Body of pancreas (tissue), 4 donors: ENCODE measurements around the gene THEM5. TPM values are rescaled to one million over a fixed set of nuclear protein-coding genes. Genes with fewer than 3 reads are reported as not detected.

Experiments
- ATAC-seq: fragments of 150-250 bp; one replicate; pipeline ENCODE4 v1.9.1; 2016
- DNase-seq, 4 donors: peaks; one replicate each; pipeline ENCODE4 v3.0.0-alpha.2; 2019
- H3K27ac ChIP-seq, 4 donors: fragments of 200-600 bp; sonication (generic); 1 replicate in 3 of 4; 2 replicates in 1 of 4; pipeline versions ENCODE4 v1.5.1 to v1.6.1; 2016 to 2019; ENCODE audit warnings: mild to moderate bottlenecking in 1 of 4, mixed read lengths in 1 of 4, moderate library complexity in 1 of 4
- H3K27me3 ChIP-seq, 2 donors: fragments of 200-600 bp; sonication (generic); one replicate each; pipeline ENCODE4 v1.6.0; 2016; ENCODE audit warnings: mild to moderate bottlenecking in 1 of 2
- H3K36me3 ChIP-seq, 2 donors: fragments of 200-600 bp; sonication (generic); replicated peaks in 1 of 2; 2 replicates each; pipeline ENCODE4 v1.5.1; 2016; ENCODE audit warnings: low read depth in 2 of 2; ENCODE audit not compliant: insufficient read depth in 1 of 2
- H3K4me1 ChIP-seq: fragments of 200-600 bp; sonication (generic); one replicate; pipeline ENCODE4 v1.6.0; 2016
- H3K4me3 ChIP-seq, 2 donors: fragments of 200-600 bp; sonication (generic); 1 replicate in 1 of 2; 2 replicates in 1 of 2; pipeline ENCODE4 v1.5.1; 2016 to 2019
- H3K9me3 ChIP-seq, 3 donors: fragments of 200-600 bp; sonication (generic); 1 replicate in 2 of 3; 2 replicates in 1 of 3; pipeline ENCODE4 v1.5.1; 2016
- POLR2A ChIP-seq, 3 donors: fragments of 450-650 bp; IDR thresholded peaks; one replicate each; pipeline ENCODE4 v1.6.1; 2016; ENCODE audit warnings: antibody characterized with exemption in 3 of 3, mild to moderate bottlenecking in 2 of 3
- WGBS, 2 donors: methylation state at CpG; one replicate each; pipeline ENCODE4 v1.1.5; 2017; 5-methylcytosine and 5-hydroxymethylcytosine counted together
- intact Hi-C: fragments of 100-400 bp; cut with DNase I; formaldehyde crosslinking; loops from one replicate; pipeline ENCODE4 v1.15.1; 2023
- total RNA-seq, 2 donors: library from RNA; depleted of rRNA; stranded (reverse); fragments of >200 nt; gene quantifications; one replicate each; pipeline ENCODE4 v1.1.0, GENCODE V29; 2016
- TF ChIP-seq, protein P1 (sequence below), 7 experiments: fragments of 450-650 bp in 4 of 7; fragments of 200-600 bp in 3 of 7; sonication (generic) in 3 of 7; IDR thresholded peaks; one replicate each; pipeline ENCODE4 v1.5.1; 2016 to 2019; ENCODE audit warnings: antibody characterized with exemption in 7 of 7

THEM5 gene
- total RNA-seq, 2 donors from 2014 or later = not detected

DNA sequence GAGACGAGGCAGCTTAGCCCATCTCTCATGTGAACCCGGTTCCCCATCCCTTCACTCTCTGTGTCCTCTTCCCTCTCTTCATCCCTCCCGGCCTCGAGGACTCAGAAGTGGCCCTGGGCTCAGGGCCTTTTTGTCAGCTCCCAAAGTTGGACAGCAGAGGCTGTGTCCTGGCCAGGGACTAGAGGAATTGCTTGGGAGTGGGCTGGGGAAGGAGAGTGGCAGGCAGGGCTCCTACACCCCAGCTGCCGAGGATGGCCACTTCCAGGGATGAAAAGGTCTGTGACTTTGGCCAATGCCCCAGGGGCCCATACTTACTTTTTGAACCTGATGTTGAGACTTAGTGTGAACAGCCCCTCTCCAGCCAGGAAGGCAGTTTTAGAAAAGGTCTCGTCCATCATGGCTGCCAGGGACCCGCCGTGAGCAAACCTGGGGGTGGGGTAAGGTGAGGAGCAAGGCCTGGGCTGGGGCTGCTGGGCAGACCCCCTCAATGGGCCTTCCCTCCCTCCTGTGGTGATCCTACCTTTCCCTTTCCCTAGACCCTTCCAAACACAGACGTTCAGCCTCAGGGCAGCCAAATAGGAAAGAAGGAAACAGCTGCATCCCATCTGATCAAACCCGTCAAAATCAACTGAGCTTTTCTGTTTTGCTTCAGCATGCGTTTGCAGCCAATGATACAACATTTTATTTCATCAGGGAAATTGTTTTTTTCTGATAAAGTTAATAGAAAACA is 5.5 kb downstream of the THEM5 start:
- Histone ChIP-seq H3K27me3 (no peaks in the 10 kb centered on the region), H3K27ac (no peak overlapping the region), H3K4me3 (no peak overlapping the region), H3K36me3 (no peaks in the 10 kb centered on the region), H3K4me1 (peaks cover 8% of the 10 kb centered on the region), H3K9me3 (no peaks in the 10 kb centered on the region)
- WGBS, 2 donors = 66 to 70% methylated on average over 9 to 11 of the region's 11 CpGs
- intact Hi-C loops = no loop called here
- DNase-seq (no peak), ATAC-seq (no peak)
- no peak for TF ChIP-seq POLR2A (IDR thresholded peaks at IDR 0.05)
- TF ChIP-seq, protein P1, sequence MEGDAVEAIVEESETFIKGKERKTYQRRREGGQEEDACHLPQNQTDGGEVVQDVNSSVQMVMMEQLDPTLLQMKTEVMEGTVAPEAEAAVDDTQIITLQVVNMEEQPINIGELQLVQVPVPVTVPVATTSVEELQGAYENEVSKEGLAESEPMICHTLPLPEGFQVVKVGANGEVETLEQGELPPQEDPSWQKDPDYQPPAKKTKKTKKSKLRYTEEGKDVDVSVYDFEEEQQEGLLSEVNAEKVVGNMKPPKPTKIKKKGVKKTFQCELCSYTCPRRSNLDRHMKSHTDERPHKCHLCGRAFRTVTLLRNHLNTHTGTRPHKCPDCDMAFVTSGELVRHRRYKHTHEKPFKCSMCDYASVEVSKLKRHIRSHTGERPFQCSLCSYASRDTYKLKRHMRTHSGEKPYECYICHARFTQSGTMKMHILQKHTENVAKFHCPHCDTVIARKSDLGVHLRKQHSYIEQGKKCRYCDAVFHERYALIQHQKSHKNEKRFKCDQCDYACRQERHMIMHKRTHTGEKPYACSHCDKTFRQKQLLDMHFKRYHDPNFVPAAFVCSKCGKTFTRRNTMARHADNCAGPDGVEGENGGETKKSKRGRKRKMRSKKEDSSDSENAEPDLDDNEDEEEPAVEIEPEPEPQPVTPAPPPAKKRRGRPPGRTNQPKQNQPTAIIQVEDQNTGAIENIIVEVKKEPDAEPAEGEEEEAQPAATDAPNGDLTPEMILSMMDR (IDR thresholded peaks at IDR 0.05) = no peak

DNA sequence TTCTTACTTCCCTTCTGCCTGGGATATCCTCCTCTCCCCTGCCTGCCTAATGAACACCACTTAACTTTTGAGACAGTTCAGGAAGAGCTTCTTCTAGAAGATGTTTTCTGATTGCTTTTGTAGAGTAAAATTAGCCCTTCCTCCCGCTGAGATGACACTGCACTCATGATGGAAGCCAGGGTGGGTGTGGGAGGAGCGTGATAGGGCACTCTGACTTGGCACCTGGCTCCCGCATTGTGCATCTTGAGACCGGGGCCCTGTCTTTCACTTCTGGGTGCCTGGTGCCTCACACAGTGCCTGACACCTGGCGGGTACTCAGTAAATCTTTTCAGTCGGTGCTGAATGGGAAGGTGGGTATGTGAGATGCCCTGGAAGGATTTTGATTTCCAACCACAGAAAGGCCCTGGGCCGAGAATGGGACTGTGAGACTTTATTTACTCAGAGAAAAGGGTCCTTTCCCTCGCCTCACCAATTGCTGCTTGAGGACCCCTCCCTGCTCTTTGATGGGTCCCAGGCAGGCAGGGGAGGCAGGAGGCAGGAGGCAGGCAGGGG is 6.8 kb downstream of the THEM5 start:
- intact Hi-C loops = no loop called here
- H3K9me3 ChIP-seq = no peaks in the 10 kb centered on the region
- DNase-seq (no peak), ATAC-seq (no peak)
- WGBS, 2 donors = 84 to 88% methylated on average over 8 of the region's 8 CpGs
- H3K27ac ChIP-seq = no peak overlapping the region
- H3K36me3 ChIP-seq = no peaks in the 10 kb centered on the region
- TF ChIP-seq, protein P1 (IDR thresholded peaks at IDR 0.05) = no peak
- TF ChIP-seq POLR2A (IDR thresholded peaks at IDR 0.05) = no peak
- H3K4me3 ChIP-seq = no peak overlapping the region
- peaks cover 8% of the 10 kb centered on the region for H3K4me1 ChIP-seq
- H3K27me3 ChIP-seq = no peaks in the 10 kb centered on the region

DNA sequence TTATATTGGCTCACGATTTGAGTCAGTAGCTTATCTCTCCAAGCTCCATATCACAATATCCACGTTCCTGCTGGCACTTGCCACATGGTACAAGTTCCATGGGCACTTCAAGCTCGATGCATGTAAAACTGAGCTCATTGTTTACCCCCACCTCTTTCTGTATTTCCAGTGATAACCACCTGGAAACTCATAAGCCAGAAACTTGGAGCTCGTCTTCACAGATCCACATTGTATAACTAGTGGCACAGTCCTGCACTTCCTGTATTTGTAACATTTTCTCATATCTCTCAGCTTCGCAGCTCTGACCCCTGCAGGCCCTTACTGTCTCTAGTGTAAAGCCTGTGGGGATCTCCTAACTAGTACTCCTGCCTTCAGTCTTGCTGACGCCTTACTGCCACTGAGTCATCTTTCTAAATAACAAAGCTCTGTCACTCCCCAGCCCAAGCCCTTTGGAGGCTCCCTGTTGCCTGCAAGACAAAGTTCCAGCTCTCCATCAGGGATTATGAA is 7.4 kb downstream of the THEM5 start:
- ATAC-seq (peak; percentile 59), DNase-seq (peak in 1 of 4 donors; percentile 45)
- 13 to 19% methylated on average over 6 of the region's 6 CpGs for WGBS, 2 donors
- no peaks in the 10 kb centered on the region for H3K9me3 ChIP-seq
- TF ChIP-seq, protein P1 (IDR thresholded peaks at IDR 0.05) = peak in 4 of 7 experiments; percentile 5 to 15 (median 12)
- TF ChIP-seq POLR2A (IDR thresholded peaks at IDR 0.05) = no peak
- H3K27ac ChIP-seq = peak overlapping the region in 2 of 4 donors; percentile 5 to 16
- no peaks in the 10 kb centered on the region for H3K27me3 ChIP-seq
- H3K36me3 ChIP-seq = no peaks in the 10 kb centered on the region
- no peak overlapping the region for H3K4me3 ChIP-seq
- intact Hi-C loops = no loop called here
- H3K4me1 ChIP-seq = peaks cover 10% of the 10 kb centered on the region

DNA sequence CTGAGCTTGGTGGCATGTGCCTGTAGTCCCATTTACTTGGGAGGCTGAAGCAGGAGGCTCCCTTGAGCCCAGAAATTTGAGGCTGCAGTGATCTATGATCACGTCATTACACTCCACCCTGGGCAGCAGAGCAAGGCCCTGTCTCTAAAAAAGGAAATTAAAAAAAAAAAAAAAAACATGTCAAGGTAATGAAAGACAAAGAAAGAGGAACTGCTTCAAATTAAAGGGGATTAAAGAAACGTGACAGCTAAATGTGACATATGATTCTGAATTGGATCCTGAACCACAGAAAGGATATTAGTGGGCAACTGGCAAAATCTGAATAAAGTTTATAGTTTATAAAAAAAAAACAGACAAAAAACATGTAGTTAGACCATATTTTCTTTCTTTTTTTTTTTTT is 10.1 kb downstream of the THEM5 start:
- TF ChIP-seq, protein P1 (IDR thresholded peaks at IDR 0.05) = no peak
- no peak for TF ChIP-seq POLR2A (IDR thresholded peaks at IDR 0.05)
- H3K27me3 ChIP-seq = no peaks in the 10 kb centered on the region
- H3K9me3 ChIP-seq = no peaks in the 10 kb centered on the region
- H3K4me3 ChIP-seq = no peak overlapping the region
- ATAC-seq (no peak), DNase-seq (no peak)
- no peak overlapping the region for H3K27ac ChIP-seq
- H3K4me1 ChIP-seq = peaks cover 36% of the 10 kb centered on the region
- 69 to 71% methylated on average over 2 of the region's 2 CpGs for WGBS, 2 donors
- no peaks in the 10 kb centered on the region for H3K36me3 ChIP-seq
- intact Hi-C loops = no loop called here
